Prostate gland (tissue), 2 donors: ENCODE data around the gene MTCH1. TPM values are rescaled to one million over a fixed set of nuclear protein-coding genes. Genes with fewer than 3 reads are reported as not detected.

Source experiments
- DNase-seq: peaks from one replicate; pipeline ENCODE4 v3.0.0-alpha.2; 2019; ENCODE audit warnings: low spot score
- H3K27ac ChIP-seq, 2 donors: fragments of 200-600 bp; sonication (generic); 2 replicates each; pipeline ENCODE4 v1.5.1; 2017 to 2019
- H3K27me3 ChIP-seq: fragments of 200-600 bp; sonication (generic); replicated peaks from 2 replicates; pipeline ENCODE4 v1.5.1; 2019; ENCODE audit not compliant: insufficient read depth
- H3K36me3 ChIP-seq, 2 donors: fragments of 200-600 bp; sonication (generic); 1 replicate in 1 of 2; 2 replicates in 1 of 2; pipeline versions ENCODE4 v1.5.1 to v1.8.1; 2017 to 2019
- H3K4me1 ChIP-seq: fragments of 200-600 bp; sonication (generic); replicated peaks from 2 replicates; pipeline ENCODE4 v1.5.1; 2019
- H3K4me3 ChIP-seq, 2 donors: fragments of 200-600 bp; sonication (generic); 2 replicates each; pipeline ENCODE4 v1.5.1; 2017 to 2019
- H3K9me3 ChIP-seq: fragments of 200-600 bp; sonication (generic); 2 replicates; pipeline ENCODE4 v1.5.1; 2017
- POLR2A ChIP-seq: fragments of 450-650 bp; IDR thresholded peaks from one replicate; pipeline ENCODE4 v1.6.1; 2016; ENCODE audit warnings: antibody characterized with exemption, mild to moderate bottlenecking
- POLR2AphosphoS5 ChIP-seq: sonication (generic); formaldehyde crosslinking; IDR thresholded peaks from one replicate; pipeline ENCODE4 v1.6.1; 2017; ENCODE audit warnings: antibody characterized with exemption
- WGBS: methylation state at CpG from one replicate; pipeline ENCODE4 v1.1.5; 2018; 5-methylcytosine and 5-hydroxymethylcytosine counted together
- intact Hi-C: fragments of 100-400 bp; cut with DNase I; formaldehyde crosslinking; loops from one replicate; pipeline ENCODE4 v1.14.2; 2022
- total RNA-seq, 2 donors: library from RNA; depleted of rRNA; stranded (reverse); fragments of >200 nt; gene quantifications; one replicate each; pipeline ENCODE4 v1.1.0, GENCODE V29; 2016
- TF ChIP-seq, protein P1 (sequence below), 4 experiments: fragments of 200-600 bp in 2 of 4; fragments of 450-650 bp in 2 of 4; sonication (generic) in 2 of 4; IDR thresholded peaks; 1 replicate in 3 of 4; 2 replicates in 1 of 4; pipeline ENCODE4 v1.5.1; 2016 to 2019; ENCODE audit warnings: antibody characterized with exemption in 4 of 4, mild to moderate bottlenecking in 2 of 4, moderate library complexity in 2 of 4

MTCH1 gene
- total RNA-seq, 2 donors from 2014 or later = 269 to 367 TPM

DNA sequence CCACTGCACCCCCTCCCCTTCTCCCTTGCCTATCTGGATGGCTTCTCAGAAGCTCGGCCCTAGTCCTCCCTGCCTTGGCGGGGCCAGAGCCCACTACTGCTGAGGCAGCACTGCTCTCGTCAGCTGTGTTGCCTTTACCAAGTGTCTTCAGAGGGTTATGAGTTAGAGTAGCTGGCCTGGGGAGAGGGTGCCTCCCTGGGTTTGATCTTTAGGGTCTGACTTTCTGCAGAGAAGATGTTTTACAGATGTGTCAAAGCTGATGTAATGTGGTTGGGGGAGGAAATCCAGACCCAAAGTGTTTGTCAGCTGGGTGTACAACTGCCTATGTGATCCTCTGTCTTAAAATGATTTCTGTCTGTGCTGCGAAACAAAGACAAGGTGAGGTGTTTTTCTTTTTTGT, 61.9 kb downstream of the MTCH1 start:
- TF ChIP-seq, protein P1, sequence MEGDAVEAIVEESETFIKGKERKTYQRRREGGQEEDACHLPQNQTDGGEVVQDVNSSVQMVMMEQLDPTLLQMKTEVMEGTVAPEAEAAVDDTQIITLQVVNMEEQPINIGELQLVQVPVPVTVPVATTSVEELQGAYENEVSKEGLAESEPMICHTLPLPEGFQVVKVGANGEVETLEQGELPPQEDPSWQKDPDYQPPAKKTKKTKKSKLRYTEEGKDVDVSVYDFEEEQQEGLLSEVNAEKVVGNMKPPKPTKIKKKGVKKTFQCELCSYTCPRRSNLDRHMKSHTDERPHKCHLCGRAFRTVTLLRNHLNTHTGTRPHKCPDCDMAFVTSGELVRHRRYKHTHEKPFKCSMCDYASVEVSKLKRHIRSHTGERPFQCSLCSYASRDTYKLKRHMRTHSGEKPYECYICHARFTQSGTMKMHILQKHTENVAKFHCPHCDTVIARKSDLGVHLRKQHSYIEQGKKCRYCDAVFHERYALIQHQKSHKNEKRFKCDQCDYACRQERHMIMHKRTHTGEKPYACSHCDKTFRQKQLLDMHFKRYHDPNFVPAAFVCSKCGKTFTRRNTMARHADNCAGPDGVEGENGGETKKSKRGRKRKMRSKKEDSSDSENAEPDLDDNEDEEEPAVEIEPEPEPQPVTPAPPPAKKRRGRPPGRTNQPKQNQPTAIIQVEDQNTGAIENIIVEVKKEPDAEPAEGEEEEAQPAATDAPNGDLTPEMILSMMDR (IDR thresholded peaks at IDR 0.05) = no peak
- TF ChIP-seq POLR2AphosphoS5 = no peak
- WGBS = 94% methylated on average over 4 of the region's 4 CpGs
- intact Hi-C loops = no loop called here
- no peak overlapping the region for H3K27ac ChIP-seq
- no peak for DNase-seq
- H3K27me3 ChIP-seq = no peaks in the 10 kb centered on the region
- H3K9me3 ChIP-seq = no peaks in the 10 kb centered on the region
- no peaks in the 10 kb centered on the region for H3K36me3 ChIP-seq
- H3K4me3 ChIP-seq = no peak overlapping the region
- no peaks in the 10 kb centered on the region for H3K4me1 ChIP-seq

DNA sequence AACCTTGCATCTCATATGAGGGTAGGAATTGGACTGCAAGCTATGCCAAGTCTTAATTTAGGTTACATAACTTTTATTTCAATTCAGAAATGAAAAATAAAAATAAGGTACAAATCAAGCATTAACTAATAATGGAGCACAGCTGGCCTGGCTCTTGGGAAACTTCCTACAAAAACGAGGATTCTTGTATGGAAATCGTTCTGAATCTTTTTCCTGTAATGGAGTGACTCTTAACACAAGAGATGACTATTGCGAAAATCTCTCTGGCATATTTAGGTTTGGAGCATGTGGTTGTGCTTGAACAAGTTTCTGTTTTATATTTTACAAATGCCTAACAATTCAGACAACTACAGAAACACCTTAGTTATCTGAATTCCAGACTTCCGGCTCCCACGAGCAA, 65.5 kb downstream of the MTCH1 start:
- Histone ChIP-seq H3K27me3 (no peaks in the 10 kb centered on the region), H3K4me3 (no peak overlapping the region), H3K36me3 (no peaks in the 10 kb centered on the region), H3K9me3 (no peaks in the 10 kb centered on the region), H3K27ac (no peak overlapping the region), H3K4me1 (peaks cover 12% of the 10 kb centered on the region)
- WGBS = 82% methylated on average over 5 of the region's 5 CpGs
- no peak for DNase-seq
- no peak for TF ChIP-seq POLR2A
- TF ChIP-seq, protein P1 (IDR thresholded peaks at IDR 0.05) = no peak
- no peak for TF ChIP-seq POLR2AphosphoS5
- intact Hi-C loops = no loop called here

DNA sequence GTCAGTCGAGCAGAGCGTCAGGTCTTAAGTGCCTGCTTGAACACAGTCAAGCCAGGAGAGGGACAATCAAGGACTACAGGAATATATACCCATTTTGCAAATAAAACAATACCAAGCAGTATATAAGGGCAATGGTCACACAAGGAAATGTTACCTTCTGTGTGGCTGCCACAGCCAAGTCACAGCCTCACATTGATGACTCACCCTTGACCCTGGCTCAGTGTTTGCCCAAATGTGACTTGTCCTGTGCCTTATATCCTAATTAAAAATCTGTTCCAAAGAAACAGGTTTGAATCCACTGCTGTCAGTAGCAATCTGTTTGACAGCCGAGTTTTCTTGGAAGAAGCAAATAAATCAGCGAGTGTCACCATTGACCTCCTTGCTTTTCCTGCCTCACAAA, 65.9 kb downstream of the MTCH1 start:
- DNase-seq = no peak
- intact Hi-C loops = no loop called here
- Histone ChIP-seq H3K27ac (no peak overlapping the region), H3K9me3 (no peaks in the 10 kb centered on the region), H3K4me3 (no peak overlapping the region), H3K27me3 (no peaks in the 10 kb centered on the region), H3K4me1 (peaks cover 12% of the 10 kb centered on the region), H3K36me3 (no peaks in the 10 kb centered on the region)
- TF ChIP-seq, protein P1 (IDR thresholded peaks at IDR 0.05) = no peak
- TF ChIP-seq POLR2AphosphoS5 (no peak), POLR2A (no peak)
- WGBS = 89% methylated on average over 4 of the region's 4 CpGs

Other genes with a start within 250 kb of the MTCH1 start
- 10 to 100 TPM in 1 of 2 donors, 1 to 10 TPM in 1; 3.9 to 64.5 TPM for gene CPNE5, start 146.8 kb downstream of the MTCH1 start, total RNA-seq
- gene PPIL1, start 111.4 kb downstream of the MTCH1 start, total RNA-seq = 10 to 100 TPM; 18.7 to 35.9 TPM
- 10 to 100 TPM; 54.9 to 96.9 TPM for gene C6orf89, start 100.2 kb downstream of the MTCH1 start, total RNA-seq
- 10 to 100 TPM in 1 of 2 donors, 1 to 10 TPM in 1; 7.9 to 18.0 TPM for gene PI16, start 31.5 kb downstream of the MTCH1 start, total RNA-seq
- 10 to 100 TPM in 1 of 2 donors, 1 to 10 TPM in 1; 3.4 to 17.9 TPM for gene FGD2, start 19.5 kb upstream of the MTCH1 start, total RNA-seq
- gene PIM1, start 184.0 kb upstream of the MTCH1 start, total RNA-seq = 10 to 100 TPM in 1 of 2 donors, 1 to 10 TPM in 1; 4.8 to 35.3 TPM